Testis (tissue), 2 donors: ENCODE data around the gene PPARD.

Source experiments
- CTCF ChIP-seq, 3 experiments: fragments of 450-650 bp in 2 of 3; fragments of 200-600 bp in 1 of 3; sonication (generic) in 1 of 3; IDR thresholded peaks; one replicate each; pipeline ENCODE4 v1.5.1; 2016 to 2019; ENCODE audit warnings: antibody characterized with exemption in 3 of 3, mild to moderate bottlenecking in 2 of 3, moderate library complexity in 1 of 3
- POLR2A ChIP-seq: fragments of 450-650 bp; IDR thresholded peaks from one replicate; pipeline ENCODE4 v1.6.1; 2017; ENCODE audit warnings: antibody characterized with exemption, mild to moderate bottlenecking, moderate library complexity

GRCh38 chr6:35377002-35377401 lies 34.6 kb downstream of the PPARD start:
- TF ChIP-seq CTCF (IDR thresholded peaks at IDR 0.05) (no peak), POLR2A (no peak)
